ENCODE measurements around the gene PAOX.

The PAOX gene

DNA sequence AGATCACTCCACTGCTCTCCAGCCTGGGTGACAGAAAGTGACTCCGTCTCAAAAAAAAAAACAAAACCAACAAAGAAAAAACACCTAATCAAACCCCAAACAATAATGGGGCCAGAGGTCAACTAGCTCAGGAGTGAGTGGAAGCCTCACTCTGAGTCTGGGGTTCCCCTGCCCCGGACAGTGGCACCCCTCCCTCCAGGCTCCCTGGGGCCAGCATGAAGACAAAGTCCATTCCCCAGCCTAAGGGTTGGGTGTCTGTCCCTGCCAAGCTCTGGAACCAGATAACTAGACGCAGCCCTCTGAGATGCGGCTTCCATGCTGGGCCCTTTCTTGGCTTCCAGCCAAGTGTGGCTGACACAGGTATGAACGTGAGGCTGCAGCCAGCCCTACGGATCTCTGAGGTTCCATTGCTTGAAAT lies 19.5 kb upstream of the PAOX start:
- no peaks in the 10 kb centered on the region for H3K9me3 ChIP-seq (ENCODE audit: insufficient read depth, low read length, severe bottlenecking)
- no peak overlapping the region for H3K4me2 ChIP-seq (ENCODE audit: insufficient read depth, low read length)
- no peak for ATAC-seq (ENCODE audit: insufficient read depth, low read depth)

DNA sequence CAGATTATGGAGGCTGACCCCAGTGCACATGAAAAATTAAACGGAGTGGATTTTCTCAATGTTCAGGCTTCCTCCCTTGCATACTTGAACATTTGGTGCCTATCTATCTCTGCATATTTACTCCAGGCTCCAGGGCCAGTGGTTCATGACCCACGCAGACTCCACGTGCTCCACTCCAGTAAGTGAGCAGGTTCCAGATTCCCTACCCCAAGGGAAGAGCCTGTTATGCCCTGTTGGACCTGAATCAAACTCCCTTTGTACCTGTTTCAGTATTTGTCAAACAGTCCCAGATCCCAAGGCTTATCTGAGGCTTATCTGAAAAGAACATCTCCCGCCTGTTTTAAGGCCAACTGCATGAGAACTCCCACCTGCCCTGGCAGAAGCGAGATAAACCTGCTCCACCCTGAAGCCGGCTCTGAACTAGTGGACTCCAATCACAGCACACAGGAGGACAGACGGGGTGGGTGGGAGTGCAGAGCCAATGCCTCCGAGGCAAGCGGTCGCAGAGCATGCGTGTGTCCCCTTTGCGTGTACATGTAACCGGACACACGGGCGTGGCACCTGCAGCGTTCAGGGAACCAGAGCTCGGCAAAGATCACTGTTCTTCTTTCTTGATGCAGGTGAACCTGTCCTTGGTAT lies 19.0 kb upstream of the PAOX start:
- Histone ChIP-seq H3K36me3 (ENCODE audit: insufficient read depth, low read length) (peaks cover 28% of the 10 kb centered on the region), H3K9ac (ENCODE audit: low read depth, low read length) (no peak overlapping the region), H3K27ac (ENCODE audit: low read length) (no peak overlapping the region), H3K9me3 (ENCODE audit: insufficient read depth, low read length, severe bottlenecking) (no peaks in the 10 kb centered on the region), H3K79me2 (ENCODE audit: insufficient read depth, low read length) (no peaks in the 10 kb centered on the region), H3K4me3 (ENCODE audit: low read depth in 1 of 2, low read length in 2 of 2) (no peak overlapping the region), H3K27me3 (ENCODE audit: insufficient read depth, low read length, poor library complexity) (no peaks in the 10 kb centered on the region), H3K4me1 (ENCODE audit: insufficient read depth, low read length) (peaks cover 11% of the 10 kb centered on the region), H3K4me2 (ENCODE audit: insufficient read depth, low read length) (no peak overlapping the region), H4K20me1 (ENCODE audit: insufficient read depth, low read length) (0 out of 2 replicates have a peak, but pooled peaks cover 5% of the 10 kb centered on the region), H2AFZ (ENCODE audit: low read depth, low read length) (no peak overlapping the region)
- TF ChIP-seq, protein P1, sequence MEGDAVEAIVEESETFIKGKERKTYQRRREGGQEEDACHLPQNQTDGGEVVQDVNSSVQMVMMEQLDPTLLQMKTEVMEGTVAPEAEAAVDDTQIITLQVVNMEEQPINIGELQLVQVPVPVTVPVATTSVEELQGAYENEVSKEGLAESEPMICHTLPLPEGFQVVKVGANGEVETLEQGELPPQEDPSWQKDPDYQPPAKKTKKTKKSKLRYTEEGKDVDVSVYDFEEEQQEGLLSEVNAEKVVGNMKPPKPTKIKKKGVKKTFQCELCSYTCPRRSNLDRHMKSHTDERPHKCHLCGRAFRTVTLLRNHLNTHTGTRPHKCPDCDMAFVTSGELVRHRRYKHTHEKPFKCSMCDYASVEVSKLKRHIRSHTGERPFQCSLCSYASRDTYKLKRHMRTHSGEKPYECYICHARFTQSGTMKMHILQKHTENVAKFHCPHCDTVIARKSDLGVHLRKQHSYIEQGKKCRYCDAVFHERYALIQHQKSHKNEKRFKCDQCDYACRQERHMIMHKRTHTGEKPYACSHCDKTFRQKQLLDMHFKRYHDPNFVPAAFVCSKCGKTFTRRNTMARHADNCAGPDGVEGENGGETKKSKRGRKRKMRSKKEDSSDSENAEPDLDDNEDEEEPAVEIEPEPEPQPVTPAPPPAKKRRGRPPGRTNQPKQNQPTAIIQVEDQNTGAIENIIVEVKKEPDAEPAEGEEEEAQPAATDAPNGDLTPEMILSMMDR (IDR thresholded peaks at IDR 0.05; ENCODE audit: borderline replicate concordance, extremely low read depth, low read length, poor library complexity, severe bottlenecking), result no peak
- TF ChIP-seq EZH2 (IDR thresholded peaks at IDR 0.05; ENCODE audit: borderline replicate concordance, low read depth, low read length, severe bottlenecking), result no peak
- DNase-seq, result no peak
- no peak for ATAC-seq (ENCODE audit: insufficient read depth, low read depth)

More for the DNA sequence above, 19.5 kb upstream of the PAOX start:
- Histone ChIP-seq H3K79me2 (ENCODE audit: insufficient read depth, low read length) (no peaks in the 10 kb centered on the region), H3K27me3 (ENCODE audit: insufficient read depth, low read length, poor library complexity) (no peaks in the 10 kb centered on the region), H2AFZ (ENCODE audit: low read depth, low read length) (no peak overlapping the region), H3K4me3 (ENCODE audit: low read depth in 1 of 2, low read length in 2 of 2) (no peak overlapping the region), H3K4me1 (ENCODE audit: insufficient read depth, low read length) (peaks cover 11% of the 10 kb centered on the region), H4K20me1 (ENCODE audit: insufficient read depth, low read length) (0 out of 2 replicates have a peak, but pooled peaks cover 5% of the 10 kb centered on the region), H3K27ac (ENCODE audit: low read length) (no peak overlapping the region), H3K9ac (ENCODE audit: low read depth, low read length) (no peak overlapping the region), H3K36me3 (ENCODE audit: insufficient read depth, low read length) (peaks cover 22% of the 10 kb centered on the region)
- TF ChIP-seq EZH2 (IDR thresholded peaks at IDR 0.05; ENCODE audit: borderline replicate concordance, low read depth, low read length, severe bottlenecking), result no peak
- TF ChIP-seq, protein P1 (IDR thresholded peaks at IDR 0.05; ENCODE audit: borderline replicate concordance, extremely low read depth, low read length, poor library complexity, severe bottlenecking), result no peak
- DNase-seq, result no peak

DNA sequence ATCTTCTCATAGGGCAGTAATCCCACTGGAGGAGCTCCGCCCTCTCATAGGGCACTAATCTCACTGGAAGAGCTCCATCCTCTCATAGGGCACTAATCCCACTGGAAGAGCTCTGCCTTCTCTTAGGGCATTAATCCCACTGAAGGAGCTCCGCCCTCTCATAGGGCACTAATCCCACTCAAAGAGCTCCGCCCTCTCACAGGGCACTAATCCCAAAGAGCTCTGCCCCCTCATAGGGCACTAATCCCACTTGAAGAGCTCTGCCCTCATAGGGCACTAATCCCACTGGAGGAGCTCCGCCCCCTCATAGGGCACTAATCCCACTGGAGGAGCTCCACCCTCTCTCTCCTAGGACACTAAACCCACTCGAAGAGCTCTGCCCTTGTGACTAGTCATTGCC lies 17.8 kb upstream of the PAOX start:
- Histone ChIP-seq H4K20me1 (ENCODE audit: insufficient read depth, low read length) (0 out of 2 replicates have a peak, but pooled peaks cover 3% of the 10 kb centered on the region), H3K4me1 (ENCODE audit: insufficient read depth, low read length) (peaks cover 11% of the 10 kb centered on the region), H3K4me3 (ENCODE audit: low read depth in 1 of 2, low read length in 2 of 2) (no peak overlapping the region), H3K9ac (ENCODE audit: low read depth, low read length) (no peak overlapping the region), H3K27me3 (ENCODE audit: insufficient read depth, low read length, poor library complexity) (no peaks in the 10 kb centered on the region), H3K27ac (ENCODE audit: low read length) (no peak overlapping the region), H3K79me2 (ENCODE audit: insufficient read depth, low read length) (no peaks in the 10 kb centered on the region), H2AFZ (ENCODE audit: low read depth, low read length) (no peak overlapping the region), H3K9me3 (ENCODE audit: insufficient read depth, low read length, severe bottlenecking) (no peaks in the 10 kb centered on the region), H3K36me3 (ENCODE audit: insufficient read depth, low read length) (peaks cover 39% of the 10 kb centered on the region), H3K4me2 (ENCODE audit: insufficient read depth, low read length) (no peak overlapping the region)
- TF ChIP-seq EZH2 (IDR thresholded peaks at IDR 0.05; ENCODE audit: borderline replicate concordance, low read depth, low read length, severe bottlenecking), result no peak
- TF ChIP-seq, protein P1 (IDR thresholded peaks at IDR 0.05; ENCODE audit: borderline replicate concordance, extremely low read depth, low read length, poor library complexity, severe bottlenecking), result no peak
- no peak for ATAC-seq (ENCODE audit: insufficient read depth, low read depth)
- no peak for DNase-seq

Data from DND-41 (cell line).